HG02588 (cell line): ENCODE measurements around the gene LRRC38.

Experiments used
- ATAC-seq: cut with Tn5 transposase; IDR thresholded peaks from one replicate; pipeline ENCODE4 v1.9.1; 2021; ENCODE audit warnings: mild to moderate bottlenecking, moderate library complexity; ENCODE audit not compliant: unreplicated experiment

LRRC38 gene

DNA sequence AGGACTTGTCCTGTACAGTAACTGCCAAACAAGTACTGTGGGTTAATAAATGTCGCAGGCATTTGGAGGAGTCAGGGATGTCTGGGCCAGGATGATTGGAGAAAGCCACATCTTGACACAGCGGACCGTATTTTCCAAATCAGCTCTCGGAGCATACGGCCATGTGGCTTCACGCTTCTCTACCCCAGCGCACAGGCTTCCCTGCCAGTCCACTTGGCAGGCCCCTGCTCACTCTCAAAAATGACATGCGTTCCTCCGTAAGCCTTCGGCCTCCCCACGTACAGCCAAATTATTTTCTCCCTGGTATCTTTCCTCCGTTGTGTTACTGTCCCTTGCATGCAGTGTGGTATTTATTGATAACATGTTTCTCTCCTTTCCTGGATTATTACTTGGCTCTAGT lies 7.2 kb upstream of the LRRC38 start:
- no peak for ATAC-seq

DNA sequence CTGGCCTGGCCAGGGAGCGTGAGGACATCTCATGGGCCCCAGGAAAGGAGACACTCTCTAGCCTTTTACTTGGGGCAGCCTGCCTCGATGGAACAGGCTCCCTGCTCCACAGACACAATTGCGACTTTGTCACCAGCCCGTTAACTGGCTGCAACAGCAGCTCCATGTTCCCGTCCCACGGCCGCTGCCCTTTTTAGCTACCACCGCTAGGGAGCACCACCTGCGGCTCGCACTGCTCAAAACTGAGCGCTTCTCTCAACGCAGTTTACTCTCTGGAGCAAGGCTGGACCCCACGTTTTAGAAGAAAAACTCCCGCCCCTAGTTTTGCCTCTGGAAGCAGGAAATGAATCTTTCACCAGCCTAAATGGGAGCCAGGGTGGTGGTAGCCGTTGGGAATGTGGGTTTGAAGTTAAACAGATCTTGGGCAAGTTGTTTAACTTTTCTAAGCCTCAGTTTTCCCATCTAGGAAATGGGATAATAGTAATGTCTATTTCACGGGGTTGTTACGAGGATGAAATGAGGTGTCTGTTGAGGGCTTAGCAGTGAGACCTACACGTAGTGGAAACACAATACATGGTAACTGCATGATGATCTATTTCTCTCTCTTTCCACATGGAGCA lies 3.5 kb upstream of the LRRC38 start:
- no peak for ATAC-seq

DNA sequence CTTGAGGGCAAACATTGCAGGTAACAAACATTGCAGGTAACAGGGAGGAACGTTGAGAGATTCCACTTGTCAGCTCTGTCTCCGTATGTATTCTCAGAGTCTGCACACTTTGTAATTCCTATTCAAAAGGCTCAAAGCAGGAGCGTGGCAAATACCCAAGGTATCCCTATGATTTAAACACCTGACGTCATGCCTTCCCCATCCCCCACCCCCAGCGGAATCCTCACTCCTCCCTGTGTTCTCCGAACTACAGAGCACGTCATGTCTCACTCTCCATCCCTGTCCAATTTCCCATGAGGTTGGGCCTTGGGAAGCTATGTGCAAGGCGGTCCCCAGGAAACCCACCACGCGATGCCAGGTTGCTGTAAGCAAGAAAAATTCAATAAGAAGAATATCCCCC lies 2.8 kb upstream of the LRRC38 start:
- ATAC-seq, result no peak

DNA sequence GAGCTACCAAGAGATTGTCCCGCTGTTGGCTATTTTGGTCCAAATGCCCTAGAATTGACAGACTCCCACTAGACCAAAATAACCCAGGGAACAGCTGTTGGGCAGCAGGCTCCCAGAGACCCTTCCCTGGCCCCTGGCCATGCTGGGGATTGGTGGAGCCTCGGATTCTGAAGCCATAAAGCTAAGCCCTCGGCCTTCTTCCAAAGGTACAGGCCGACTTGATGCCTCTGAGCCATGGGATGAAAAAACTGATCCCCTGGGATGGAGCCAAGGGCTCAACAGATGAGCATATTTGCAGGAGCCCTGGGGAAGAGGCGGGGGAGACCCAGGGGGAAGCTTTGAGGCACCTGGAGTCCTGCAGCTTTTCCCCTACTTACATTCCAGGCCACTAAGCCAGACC lies 1.0 kb upstream of the LRRC38 start:
- ATAC-seq, result no peak

DNA sequence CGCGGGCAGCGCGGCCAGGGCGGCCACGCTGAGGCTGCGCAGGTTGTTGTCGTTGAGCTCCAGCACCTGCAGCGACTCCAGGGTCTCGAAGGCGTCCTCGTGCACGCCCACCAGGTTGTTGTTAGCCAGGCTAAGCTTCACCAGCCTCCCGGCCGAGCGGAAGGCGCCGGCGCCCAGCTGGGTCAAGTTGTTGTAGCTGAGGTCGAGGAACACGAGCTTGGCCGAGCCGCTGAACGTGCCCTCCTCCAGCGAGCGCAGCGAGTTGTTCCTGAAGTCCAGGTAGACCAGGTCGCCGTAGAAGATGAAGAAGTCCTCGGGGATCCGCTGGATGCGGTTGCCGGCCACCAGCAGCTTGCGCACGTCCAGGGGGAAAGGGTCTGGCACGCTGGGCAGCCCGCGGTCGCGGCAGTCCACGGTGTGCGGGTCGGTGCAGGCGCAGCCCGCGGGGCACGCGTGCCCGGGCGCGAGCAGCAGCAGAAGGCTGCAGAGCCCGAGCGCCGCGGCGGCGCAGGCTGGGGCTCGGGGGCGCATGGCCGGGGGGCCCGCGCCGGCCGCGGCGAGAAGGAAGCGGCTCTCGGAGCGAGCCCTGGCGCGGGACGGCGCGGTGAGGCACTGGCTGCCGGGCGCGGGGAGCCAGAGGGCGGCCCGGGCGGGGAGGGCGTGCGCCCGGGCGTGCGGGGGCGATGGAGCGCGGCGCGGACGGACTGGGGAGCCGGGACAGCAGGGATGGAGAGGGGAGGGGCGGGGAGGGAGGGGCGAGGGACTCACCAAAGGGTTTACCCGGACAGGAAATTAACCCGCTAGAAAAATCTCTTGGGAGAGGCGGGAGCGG lies 524 bp downstream of the LRRC38 start:
- no peak for ATAC-seq

DNA sequence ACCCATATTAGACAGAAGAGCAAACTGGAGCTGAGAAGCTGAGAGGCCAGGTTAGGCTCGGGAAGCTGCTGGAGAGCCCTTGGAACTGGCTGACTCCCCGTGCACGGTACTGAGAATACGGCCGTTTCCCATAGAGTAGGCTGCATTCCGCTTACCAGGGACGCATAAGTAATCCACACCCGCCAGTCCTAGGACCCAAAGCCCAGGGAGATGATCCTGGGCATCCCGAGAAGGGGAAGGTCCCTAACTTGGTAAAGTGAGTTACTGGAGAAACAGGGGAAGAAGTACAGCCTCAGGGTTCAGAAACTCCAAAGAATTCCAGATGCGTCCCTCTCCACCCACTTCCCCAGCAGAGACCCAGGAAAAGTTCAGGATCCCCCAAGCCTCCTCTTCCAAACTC lies 1.3 kb downstream of the LRRC38 start:
- ATAC-seq, result no peak

DNA sequence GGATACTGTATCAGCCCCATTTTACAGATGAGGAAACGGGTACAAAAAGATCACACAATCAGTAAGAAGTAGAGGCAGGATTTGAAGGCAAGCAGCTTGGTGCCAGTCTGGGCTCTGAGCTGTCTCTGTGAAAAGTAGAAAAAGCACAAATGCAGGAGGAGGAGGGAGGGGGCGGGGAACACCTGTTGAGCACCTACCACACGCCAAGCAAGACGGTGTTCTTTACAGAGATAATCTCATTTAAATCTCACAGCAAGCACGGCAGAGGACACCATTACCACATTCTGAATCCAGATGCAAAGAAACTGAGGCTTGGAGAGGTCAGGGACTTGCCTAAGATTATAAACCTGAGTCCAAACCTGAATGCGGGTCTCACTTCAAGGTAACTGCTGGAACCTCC lies 3.3 kb downstream of the LRRC38 start:
- no peak for ATAC-seq

DNA sequence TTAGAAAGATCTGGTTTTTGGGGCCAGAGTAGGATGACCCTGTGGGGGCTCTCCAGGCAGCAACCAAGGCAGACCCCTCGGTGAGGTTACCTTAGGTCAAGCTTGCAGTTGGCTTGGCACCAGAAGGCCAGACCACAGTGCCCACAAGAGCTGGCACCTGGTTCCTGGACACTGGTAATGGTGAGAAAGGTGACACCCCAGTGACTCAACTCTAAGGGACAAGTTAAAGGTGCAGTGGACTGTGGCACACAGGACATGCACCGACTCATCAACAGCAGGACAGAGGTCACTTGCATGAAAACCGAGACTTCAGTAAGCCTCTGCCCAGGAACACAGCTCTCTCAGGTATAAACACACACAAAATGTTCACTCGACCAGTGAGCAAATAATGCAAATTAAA lies 6.7 kb downstream of the LRRC38 start:
- no peak for ATAC-seq

DNA sequence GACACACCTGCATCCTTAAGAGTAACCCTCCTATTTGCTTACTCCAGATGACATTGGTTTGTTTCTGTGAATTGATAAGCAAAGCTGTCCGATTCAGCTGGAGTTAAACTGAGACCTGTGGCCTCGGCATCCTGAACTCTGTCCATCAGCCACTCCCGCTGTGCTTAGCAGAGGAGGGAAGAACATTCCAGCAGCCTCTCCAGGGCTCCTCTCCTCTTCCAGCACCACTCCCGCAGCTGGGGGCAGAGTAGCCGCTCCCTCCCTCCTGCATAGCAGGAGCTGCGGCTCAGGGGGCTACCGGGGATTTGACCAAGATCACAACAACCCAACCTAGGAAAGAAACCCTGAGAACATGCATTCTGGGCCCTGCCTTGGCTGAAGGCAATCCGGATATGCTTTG lies 8.8 kb downstream of the LRRC38 start:
- ATAC-seq, result no peak

DNA sequence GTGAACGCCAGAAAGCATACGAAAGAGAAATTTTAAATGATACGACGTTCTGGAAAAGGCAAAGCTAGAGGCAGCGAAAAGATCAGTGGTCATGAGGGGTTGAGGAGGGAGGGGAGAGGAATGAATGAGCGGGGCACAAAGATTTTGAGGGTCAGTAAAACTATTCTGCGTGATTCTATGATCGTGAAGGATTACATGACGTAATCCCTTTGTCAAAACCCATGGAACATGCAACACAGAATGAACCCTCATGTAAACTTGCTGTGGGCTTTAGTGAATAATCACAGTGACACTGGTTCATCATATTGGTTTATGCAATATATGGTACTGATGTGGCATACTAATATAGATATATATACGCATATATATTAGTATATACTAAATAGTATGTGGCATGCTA lies 13.0 kb downstream of the LRRC38 start:
- ATAC-seq, result no peak

DNA sequence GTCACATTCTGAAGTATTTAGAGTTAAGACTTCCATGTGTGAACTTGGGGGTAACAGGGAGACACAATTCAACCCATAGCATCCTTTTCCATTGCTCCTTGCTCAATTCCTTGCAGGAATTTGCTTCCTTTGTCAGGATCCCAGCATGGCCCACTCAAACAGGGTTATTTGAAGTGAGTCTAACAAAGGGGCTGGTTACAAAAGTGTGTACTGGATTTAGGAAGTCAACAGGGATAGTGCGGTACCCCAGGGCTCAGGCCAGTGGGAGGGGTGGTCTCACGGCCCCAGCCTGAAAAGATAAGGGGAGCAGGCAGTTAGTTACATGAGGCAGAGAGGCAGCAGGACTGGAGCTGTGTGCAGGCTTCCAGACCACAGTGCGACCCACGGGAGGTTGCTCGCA lies 14.4 kb downstream of the LRRC38 start:
- no peak for ATAC-seq

DNA sequence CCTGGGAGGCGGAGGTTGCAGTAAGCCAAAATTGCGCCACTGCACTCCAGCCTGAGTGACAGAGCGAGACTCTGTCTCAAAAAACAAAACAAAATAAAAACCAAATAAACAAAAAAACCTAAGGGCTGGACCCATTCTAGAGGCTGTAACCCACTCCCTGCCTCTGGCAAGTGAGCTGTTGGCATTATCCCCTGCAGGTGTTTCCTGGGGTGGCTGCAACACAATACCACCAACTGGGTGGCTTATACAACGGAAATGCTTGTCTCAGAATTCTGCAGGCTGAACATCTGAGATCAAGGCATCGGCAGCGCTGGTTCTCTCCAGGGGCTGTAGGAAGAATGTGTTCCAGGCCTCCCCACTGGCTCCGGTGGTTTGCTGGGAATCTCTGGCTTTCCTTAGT lies 15.2 kb downstream of the LRRC38 start:
- ATAC-seq, result no peak

DNA sequence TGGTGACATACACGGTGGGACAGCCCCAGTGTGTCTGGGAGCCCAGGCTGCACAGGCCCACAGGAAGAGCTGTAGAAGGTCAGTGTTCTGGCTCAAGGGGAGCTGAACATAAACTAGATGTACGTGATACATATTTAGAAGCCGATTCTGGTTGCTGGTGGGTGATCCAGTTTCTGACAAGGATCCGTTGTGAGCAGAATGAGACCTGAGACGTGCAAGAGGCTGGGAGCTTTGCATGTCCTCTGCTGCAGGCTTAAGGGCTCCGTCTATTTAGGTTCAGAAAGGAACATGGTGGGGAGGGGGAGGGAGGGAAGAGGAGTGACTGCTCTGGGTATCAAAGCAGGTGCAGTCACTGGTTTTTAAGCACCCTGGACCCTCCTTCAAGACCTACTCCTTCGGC lies 18.6 kb downstream of the LRRC38 start:
- no peak for ATAC-seq

DNA sequence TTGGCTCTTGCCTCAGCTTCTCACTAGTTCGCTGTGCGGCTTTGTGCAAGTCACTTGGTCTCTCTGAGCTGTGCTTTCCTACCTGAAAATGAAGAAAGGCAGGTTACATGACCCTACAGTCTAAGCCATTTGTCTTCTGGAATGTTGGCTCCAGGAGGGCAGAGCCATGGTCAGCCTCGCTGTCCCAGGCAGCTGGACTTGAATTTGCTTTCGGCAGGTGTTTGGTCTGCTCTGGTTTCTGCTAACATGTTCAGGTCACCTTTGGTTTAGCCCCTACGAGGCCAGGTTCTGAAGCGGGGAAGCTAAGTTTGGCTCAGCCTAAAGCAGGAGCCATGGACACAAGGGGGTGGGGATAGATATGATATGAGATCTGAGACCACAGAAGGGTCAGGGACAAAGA lies 19.1 kb downstream of the LRRC38 start:
- no peak for ATAC-seq

DNA sequence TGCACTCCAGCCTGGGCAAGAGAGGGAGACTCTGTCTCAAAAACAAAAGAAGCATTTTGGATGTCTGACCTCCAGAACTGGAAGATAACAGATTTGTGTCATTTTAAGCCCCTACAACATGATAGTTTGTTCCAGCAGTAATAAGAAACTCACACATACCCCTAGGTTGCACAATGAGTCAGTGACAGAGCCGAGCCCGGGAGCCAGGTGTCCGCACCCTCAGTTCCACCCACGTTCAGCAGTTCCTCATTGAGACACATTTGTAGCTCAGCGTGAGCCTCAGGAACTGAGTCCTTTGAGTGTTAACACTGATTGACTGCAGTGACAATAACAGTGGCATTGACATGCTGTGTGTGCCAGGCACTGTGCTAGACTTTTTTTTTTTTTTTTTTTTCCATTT lies 19.8 kb downstream of the LRRC38 start:
- no peak for ATAC-seq

DNA sequence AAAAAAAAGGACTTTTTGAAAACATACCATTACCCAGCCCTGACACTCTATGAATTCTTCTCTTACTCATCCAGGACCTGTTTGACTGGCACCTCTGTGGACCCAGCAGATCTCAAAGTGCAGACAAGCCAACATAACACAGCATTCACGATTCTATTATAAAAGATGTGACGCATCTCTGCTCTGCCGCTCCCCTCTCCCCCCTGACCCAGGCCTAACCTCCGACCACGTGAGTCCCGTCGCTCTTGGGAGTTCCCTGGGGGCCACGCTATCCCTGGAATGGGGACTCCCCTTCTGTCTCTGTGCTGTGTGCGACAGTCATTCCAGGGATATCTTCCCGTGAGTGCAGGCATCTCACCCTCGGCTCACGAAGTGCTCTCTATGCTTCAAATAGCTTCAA lies 21.1 kb downstream of the LRRC38 start:
- no peak for ATAC-seq

DNA sequence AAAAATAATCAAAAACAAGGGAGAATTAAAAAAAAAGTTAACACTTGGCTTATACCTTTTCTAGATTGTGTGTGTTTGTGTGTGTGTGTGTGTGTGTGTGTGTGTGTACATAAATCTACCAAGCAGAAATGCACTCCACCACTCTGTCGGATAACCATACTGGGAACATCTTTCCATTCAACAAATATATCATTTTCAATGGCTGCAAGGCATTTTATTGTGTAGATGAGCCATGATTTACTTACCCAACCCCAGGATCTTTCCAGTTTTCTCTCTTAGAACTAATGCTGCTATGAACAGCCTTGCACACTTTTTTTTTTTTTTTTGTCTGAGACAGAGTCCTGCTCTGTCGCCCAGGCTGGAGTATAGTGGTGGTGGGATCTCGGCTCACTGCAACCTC lies 25.8 kb downstream of the LRRC38 start:
- ATAC-seq, result no peak

DNA sequence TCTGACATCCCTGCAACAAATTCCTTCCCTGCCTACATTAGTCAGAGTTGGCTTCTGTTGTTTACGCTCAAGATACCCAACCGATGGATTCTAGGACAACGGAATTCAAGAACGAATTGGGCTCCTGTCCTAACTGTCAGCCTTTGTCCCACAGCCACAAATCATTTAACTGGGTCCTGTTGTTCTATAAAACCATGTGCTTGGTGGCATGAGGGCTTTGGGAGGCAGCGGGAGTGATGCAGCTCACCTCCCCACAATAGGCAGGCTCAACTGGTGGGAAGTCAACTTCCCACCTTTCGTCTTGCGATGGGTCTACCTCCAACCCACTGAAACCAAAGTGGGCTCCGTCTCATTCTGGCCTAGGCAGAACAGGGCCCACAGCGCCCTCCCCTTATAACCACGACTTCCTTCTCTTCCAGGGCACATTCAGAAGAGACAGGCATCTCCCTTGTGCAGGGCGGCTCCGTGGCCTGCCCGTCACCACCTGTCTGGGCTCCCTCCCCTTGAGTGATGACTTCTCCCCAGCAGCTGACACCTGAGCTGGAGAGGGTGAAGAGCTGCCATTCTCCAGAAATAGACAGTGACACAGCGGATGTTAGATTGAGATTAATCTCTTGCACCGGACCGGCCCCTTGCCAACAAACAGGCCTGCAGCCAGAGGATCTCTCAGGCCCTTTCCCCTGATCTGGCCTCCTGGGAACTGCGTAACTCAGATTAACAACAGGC lies 26.5 kb downstream of the LRRC38 start:
- ATAC-seq, result no peak

DNA sequence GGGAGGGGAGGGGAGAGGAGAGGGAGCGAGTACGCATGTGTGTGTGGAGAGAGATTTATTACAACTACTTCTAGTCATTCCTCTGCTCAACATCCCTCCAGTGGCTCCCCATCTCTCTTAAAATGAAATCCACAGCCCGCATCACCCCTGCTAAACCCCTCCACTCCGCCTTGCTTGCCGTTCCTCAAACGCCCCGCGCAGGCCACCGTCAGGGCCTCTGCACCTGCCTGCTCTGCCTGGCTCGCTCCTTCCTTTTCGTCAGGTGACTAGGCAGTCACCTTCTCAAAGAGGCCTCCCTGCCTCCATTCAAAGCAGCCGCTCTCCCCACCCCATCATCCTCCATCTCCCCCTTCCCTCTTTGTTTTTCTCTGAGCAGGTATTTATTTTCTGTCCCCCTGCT lies 29.9 kb downstream of the LRRC38 start:
- no peak for ATAC-seq

DNA sequence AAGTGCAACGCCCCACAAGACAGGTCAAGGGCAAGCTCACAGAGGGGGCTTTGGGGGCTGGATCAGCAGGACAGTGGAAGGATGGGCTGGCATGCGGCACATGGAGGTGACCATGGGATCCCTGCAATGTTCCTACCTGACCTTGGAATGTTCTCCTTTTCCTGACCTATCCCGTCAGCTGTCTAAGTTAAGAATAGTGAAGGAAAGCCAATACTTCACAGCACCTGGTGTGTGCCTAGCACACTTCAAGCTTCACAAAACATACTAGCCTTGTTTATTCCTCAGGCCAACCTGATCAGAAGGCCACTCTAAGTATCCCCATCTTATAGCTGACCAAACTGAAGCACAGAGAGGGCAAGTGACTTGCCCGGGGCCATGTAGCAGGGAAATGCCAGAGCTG lies 31.2 kb downstream of the LRRC38 start:
- no peak for ATAC-seq

DNA sequence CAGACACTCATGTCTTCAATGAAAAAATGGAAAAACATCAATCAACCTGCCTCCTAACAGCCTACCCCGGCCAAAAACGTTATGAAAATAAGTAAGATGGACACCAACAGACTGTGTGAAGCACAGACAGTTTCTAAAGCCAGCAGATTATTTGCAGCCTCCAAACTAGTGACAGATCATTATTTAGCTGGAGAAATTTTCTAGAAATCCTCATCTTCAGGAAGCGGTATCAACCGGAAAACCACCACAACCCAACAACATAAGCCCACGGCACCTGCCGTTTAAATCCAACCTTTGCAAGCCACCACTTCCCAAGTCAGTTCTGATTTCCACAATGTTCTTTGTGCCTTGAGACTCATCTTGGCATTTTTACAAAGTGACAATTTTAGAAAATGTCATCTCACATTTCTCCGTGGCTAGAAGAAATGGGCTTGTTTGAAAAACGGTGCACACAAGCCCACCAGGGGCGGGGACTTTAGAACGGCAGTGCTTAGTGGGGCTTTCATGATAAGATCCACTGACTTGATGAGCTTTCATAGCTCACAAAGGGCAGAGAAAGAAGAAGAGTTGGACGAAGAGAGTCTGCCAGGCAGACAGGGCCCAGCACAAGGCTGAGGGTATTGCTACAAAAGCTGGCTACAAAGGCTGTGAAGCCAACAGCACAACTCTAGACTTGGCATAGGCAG lies 34.5 kb downstream of the LRRC38 start:
- ATAC-seq, result no peak

DNA sequence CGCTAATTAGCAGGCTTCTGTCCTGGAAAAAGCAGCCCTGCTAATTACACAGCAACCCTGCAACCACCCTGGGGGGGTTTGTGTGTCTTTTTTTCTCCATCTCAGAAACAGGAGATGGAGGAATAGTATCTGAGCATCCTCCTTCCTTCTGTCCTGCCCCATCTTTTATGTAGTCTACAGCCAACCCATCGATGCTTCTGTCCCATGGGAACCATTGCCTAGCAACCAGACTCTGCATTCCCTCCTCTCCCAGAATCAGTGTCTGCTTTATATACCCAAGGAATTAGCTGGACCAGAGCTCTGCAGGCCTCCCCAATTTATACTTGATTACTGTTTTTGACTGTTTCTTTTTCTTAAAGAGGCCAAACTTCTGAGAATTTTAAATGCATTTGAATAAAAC lies 35.1 kb downstream of the LRRC38 start:
- ATAC-seq, result no peak
